ENCODE data around the gene CHDH.

DNA sequence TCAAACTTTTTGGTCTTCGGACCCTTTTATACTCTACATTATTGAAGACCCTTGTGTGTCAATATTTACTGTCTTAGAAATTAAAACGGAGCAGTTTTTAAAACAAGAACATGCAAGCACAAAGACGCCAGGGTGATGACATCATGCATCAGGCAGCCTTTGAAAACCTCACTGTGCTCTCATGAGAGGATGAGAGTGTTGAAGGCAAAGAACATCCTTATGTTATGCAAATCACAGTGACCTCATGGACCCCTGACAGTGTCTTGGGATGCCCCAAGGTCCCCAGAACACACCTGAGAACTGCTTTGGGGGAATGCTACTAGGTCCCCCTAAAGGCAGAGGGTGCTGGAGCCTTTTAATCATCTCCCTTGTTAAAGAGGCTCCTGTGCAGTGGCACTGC, 51.6 kb downstream of the CHDH start:
- no peak for TF ChIP-seq POLR2A (IDR thresholded peaks at IDR 0.05; ENCODE audit: low read depth, low read length)
- TF ChIP-seq, protein P1, sequence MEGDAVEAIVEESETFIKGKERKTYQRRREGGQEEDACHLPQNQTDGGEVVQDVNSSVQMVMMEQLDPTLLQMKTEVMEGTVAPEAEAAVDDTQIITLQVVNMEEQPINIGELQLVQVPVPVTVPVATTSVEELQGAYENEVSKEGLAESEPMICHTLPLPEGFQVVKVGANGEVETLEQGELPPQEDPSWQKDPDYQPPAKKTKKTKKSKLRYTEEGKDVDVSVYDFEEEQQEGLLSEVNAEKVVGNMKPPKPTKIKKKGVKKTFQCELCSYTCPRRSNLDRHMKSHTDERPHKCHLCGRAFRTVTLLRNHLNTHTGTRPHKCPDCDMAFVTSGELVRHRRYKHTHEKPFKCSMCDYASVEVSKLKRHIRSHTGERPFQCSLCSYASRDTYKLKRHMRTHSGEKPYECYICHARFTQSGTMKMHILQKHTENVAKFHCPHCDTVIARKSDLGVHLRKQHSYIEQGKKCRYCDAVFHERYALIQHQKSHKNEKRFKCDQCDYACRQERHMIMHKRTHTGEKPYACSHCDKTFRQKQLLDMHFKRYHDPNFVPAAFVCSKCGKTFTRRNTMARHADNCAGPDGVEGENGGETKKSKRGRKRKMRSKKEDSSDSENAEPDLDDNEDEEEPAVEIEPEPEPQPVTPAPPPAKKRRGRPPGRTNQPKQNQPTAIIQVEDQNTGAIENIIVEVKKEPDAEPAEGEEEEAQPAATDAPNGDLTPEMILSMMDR (IDR thresholded peaks at IDR 0.05; ENCODE audit: extremely low read depth in 1 of 2, insufficient read depth in 1 of 2, low read depth in 1 of 2, low read length in 2 of 2), result no peak
